K562 (cell line): Measurements from ENCODE around the gene NKX1-2. TPM values are rescaled to one million over a fixed set of nuclear protein-coding genes. Genes with fewer than 3 reads are reported as not detected.

Source experiments
- ATAC-seq: fragments of 200-7000 bp; cut with Tn5 transposase; 3 replicates; pipeline ENCODE4 v1.9.1; 2020; ENCODE audit warnings: moderate library complexity
- BruUV-seq: library from RNA; stranded (reverse); fragments of 400-500 nt; replicated peaks from 2 replicates; lab custom pipeline; 2021; lab: Mats Ljungman, UMichigan
- CTCF ChIA-PET: fragments of 300-600 bp; formaldehyde crosslinking; extraction: SDS; loops from one replicate; lab custom pipeline; 2021; ENCODE audit warnings: low intra/inter-chr PET ratio; lab: Yijun Ruan, JAX
- POLR2A ChIA-PET: fragments of 300-600, 350-650 bp; sonication (Branson Sonifier 250); formaldehyde crosslinking; extraction: SDS; loops from one replicate; lab custom pipeline; 2021; ENCODE audit warnings: antibody characterized with exemption, inconsistent platforms; lab: Yijun Ruan, JAX
- DNase-seq, 4 experiments: peaks; one replicate each; pipeline versions ENCODE4 v3.0.0 to v3.0.0-alpha.2; 2011 to 2018; ENCODE audit warnings: low spot score in 3 of 4, mixed read lengths in 3 of 4; ENCODE audit errors: extremely low read depth in 1 of 4
- FAIRE-seq: peaks from 2 replicates; lab custom pipeline; 2011; peaks lifted over from hg19 to GRCh38; lab: Jason Lieb, UNC
- H2AFZ ChIP-seq: 2 replicates; pipeline ENCODE4 v1.6.0; 2011; ENCODE audit warnings: low read depth, low read length, control low read depth, inconsistent platforms
- H3K27ac ChIP-seq: fragments of 200-600 bp; 3 replicates; pipeline ENCODE4 v1.8.0; 2011; ENCODE audit warnings: low read depth, mild to moderate bottlenecking, control low read depth, inconsistent platforms, low read length, moderate library complexity, mixed read lengths; ENCODE audit errors: extremely low read depth
- H3K27me3 ChIP-seq, 2 experiments: fragments of 300-600 bp in 1 of 2; 2 replicates in 1 of 2; 3 replicates in 1 of 2; pipeline versions ENCODE4 v1.6.0 to v1.8.0; 2011; ENCODE audit warnings: inconsistent platforms in 2 of 2, low read length in 2 of 2, mild to moderate bottlenecking in 1 of 2, mixed read lengths in 1 of 2, moderate library complexity in 1 of 2; ENCODE audit not compliant: control insufficient read depth in 2 of 2, insufficient read depth in 2 of 2
- H3K36me3 ChIP-seq: fragments of 300-600 bp; 3 replicates; pipeline ENCODE4 v1.8.0; 2011; ENCODE audit warnings: mild to moderate bottlenecking, low read length, inconsistent platforms; ENCODE audit not compliant: control insufficient read depth, insufficient read depth
- H3K4me1 ChIP-seq, 2 experiments: fragments of 200-600 bp in 1 of 2; replicated peaks in 1 of 2; 2 replicates in 1 of 2; 3 replicates in 1 of 2; pipeline versions ENCODE4 v1.5.1 to v1.8.0; 2011; ENCODE audit warnings: inconsistent platforms in 2 of 2, low read length in 2 of 2, mild to moderate bottlenecking in 1 of 2, mixed read lengths in 1 of 2, moderate library complexity in 1 of 2; ENCODE audit not compliant: control insufficient read depth in 2 of 2, insufficient read depth in 2 of 2
- H3K4me2 ChIP-seq: 2 replicates; pipeline ENCODE4 v1.6.1; 2011; ENCODE audit warnings: low read length, control low read depth, inconsistent platforms, mixed read lengths; ENCODE audit not compliant: insufficient read depth
- H3K4me3 ChIP-seq: fragments of 200-600 bp; sonication (generic), shearing (Covaris generic); 2 replicates; pipeline ENCODE4 v1.5.1; 2016; ENCODE audit warnings: control low read depth, inconsistent platforms
- H3K79me2 ChIP-seq: fragments of 200-600 bp; 3 replicates; pipeline ENCODE4 v1.8.0; 2011; ENCODE audit warnings: low read length, inconsistent platforms; ENCODE audit not compliant: control insufficient read depth, insufficient read depth
- H3K9ac ChIP-seq, 2 experiments: 2 replicates each; pipeline versions ENCODE4 v1.6.0 to v1.6.1; 2011; ENCODE audit warnings: low read depth in 2 of 2, low read length in 2 of 2, control low read depth in 1 of 2, inconsistent platforms in 1 of 2, mild to moderate bottlenecking in 1 of 2, mixed read lengths in 1 of 2; ENCODE audit not compliant: insufficient read depth in 1 of 2
- H3K9me1 ChIP-seq: one replicate; pipeline ENCODE4 v1.6.0; 2011; ENCODE audit warnings: inconsistent platforms, mild to moderate bottlenecking, low read length, moderate library complexity; ENCODE audit not compliant: control insufficient read depth, insufficient read depth
- H3K9me3 ChIP-seq: replicated peaks from 2 replicates; pipeline ENCODE4 v1.5.1; 2011; ENCODE audit warnings: low read depth, low read length, inconsistent platforms; ENCODE audit not compliant: control insufficient read depth, insufficient read depth
- H4K20me1 ChIP-seq: replicated peaks from 2 replicates; pipeline ENCODE4 v1.6.1; 2011; ENCODE audit warnings: low read length, inconsistent platforms, mixed read lengths; ENCODE audit not compliant: control insufficient read depth, insufficient read depth
- ASH1L ChIP-seq: fragments of 450-650 bp; IDR thresholded peaks from 2 replicates; pipeline ENCODE4 v1.6.1; 2018; ENCODE audit warnings: borderline replicate concordance, mild to moderate bottlenecking, low read depth; ENCODE audit not compliant: partially characterized antibody
- BMI1 ChIP-seq: fragments of 150-350 bp; IDR thresholded peaks from 2 replicates; pipeline ENCODE4 v1.6.1; 2014; ENCODE audit warnings: low read length
- CHD1 ChIP-seq: fragments of 200-600 bp; sonication (generic); IDR thresholded peaks from one replicate; pipeline ENCODE4 v1.6.1; 2012; ENCODE audit warnings: mild to moderate bottlenecking, moderate library complexity, low read length, inconsistent platforms
- DMBX1 ChIP-seq: fragments of 250-450 bp; sonication (Bioruptor Pico); IDR thresholded peaks from 2 replicates; pipeline ENCODE4 v1.8.0; 2022; ENCODE audit warnings: inconsistent platforms, mild to moderate bottlenecking, moderate library complexity, borderline replicate concordance
- NBN ChIP-seq: fragments of 450-650 bp; IDR thresholded peaks from 2 replicates; pipeline ENCODE4 v1.6.1; 2016; ENCODE audit warnings: low read depth, mild to moderate bottlenecking
- NCOR1 ChIP-seq: fragments of 450-650 bp; IDR thresholded peaks from 2 replicates; pipeline ENCODE4 v1.6.1; 2016; ENCODE audit warnings: mild to moderate bottlenecking, moderate library complexity
- NR4A1 ChIP-seq, 2 experiments: fragments of 250-450 bp in 1 of 2; fragments of 450-650 bp in 1 of 2; sonication (Bioruptor Pico) in 1 of 2; IDR thresholded peaks; 2 replicates each; pipeline versions ENCODE4 v1.4.0 to v1.6.1; 2016 to 2020; ENCODE audit warnings: mild to moderate bottlenecking in 2 of 2, missing compliant biosample characterization in 1 of 2, missing genetic modification characterization in 1 of 2, moderate library complexity in 1 of 2
- PRDM10 ChIP-seq: fragments of 450-650 bp; IDR thresholded peaks from 2 replicates; pipeline ENCODE4 v1.6.1; 2018; ENCODE audit not compliant: partially characterized antibody
- PTBP1 ChIP-seq: fragments of 200-400 bp; formaldehyde crosslinking; IDR thresholded peaks from 2 replicates; pipeline ENCODE4 v1.6.1; 2017; ENCODE audit warnings: low read depth, low read length
- RBM14 ChIP-seq: fragments of 200-400 bp; formaldehyde crosslinking; IDR thresholded peaks from 2 replicates; pipeline ENCODE4 v1.6.1; 2018; ENCODE audit warnings: low read depth, mild to moderate bottlenecking, low read length, moderate library complexity, borderline replicate concordance; ENCODE audit not compliant: insufficient read depth
- SIN3B ChIP-seq: fragments of 450-650 bp; IDR thresholded peaks from 2 replicates; pipeline ENCODE4 v1.6.1; 2017; ENCODE audit warnings: low read depth, mild to moderate bottlenecking, moderate library complexity
- TOE1 ChIP-seq, 2 experiments: fragments of 450-650 bp in 1 of 2; sonication (generic) in 1 of 2; formaldehyde crosslinking in 1 of 2; IDR thresholded peaks; 2 replicates each; pipeline versions ENCODE4 v1.7.1 to v1.8.0; 2016 to 2022; ENCODE audit warnings: borderline replicate concordance in 2 of 2, mild to moderate bottlenecking in 2 of 2, antibody characterized with exemption in 1 of 2, inconsistent platforms in 1 of 2, low read depth in 1 of 2, missing genetic modification reagents in 1 of 2, moderate library complexity in 1 of 2
- WGBS: fragments of 100-300 bp; shearing (Covaris generic); methylation state at CpG from one replicate; pipeline ENCODE4 v1.1.6; 2016; ENCODE audit warnings: low coverage, mixed read lengths; ENCODE audit not compliant: insufficient coverage; ENCODE audit errors: missing lambda C conversion rate; 5-methylcytosine and 5-hydroxymethylcytosine counted together
- in situ Hi-C: fragments of 300-500 bp; cut with MboI; formaldehyde crosslinking; loops from 4 replicates; pipeline ENCODE4 v1.15.0; 2018; ENCODE audit warnings: inconsistent platforms, mixed read lengths
- intact Hi-C: fragments of 100-400 bp; cut with micrococcal nuclease; formaldehyde crosslinking; loops from 2 replicates; pipeline ENCODE4 v1.14.2; 2022
- polyA plus RNA-seq, 8 experiments: library from polyadenylated mRNA; depleted of rRNA in 4 of 8; stranded (reverse) in 5 of 8; unstranded in 3 of 8; fragments of >200 nt; fragmentation: Nextera tagmentation in 2 of 8; fragmentation: Illumina TruSeq in 1 of 8; extraction: Ambion mirVana in 2 of 8; extraction: Trizol in 1 of 8; gene quantifications; 2 replicates each; pipeline versions ENCODE4 v1.2.1 to v1.2.3, GENCODE V29; 2011 to 2014; ENCODE audit warnings: inconsistent platforms in 1 of 8, missing spikeins in 1 of 8
- total RNA-seq, 7 experiments: library from RNA; depleted of rRNA in 6 of 7; stranded (reverse); fragments of >200 nt in 6 of 7; fragmentation: Illumina TruSeq in 2 of 7; extraction: Trizol in 2 of 7; gene quantifications; 2 replicates each; pipeline versions ENCODE4 v1.2.1 to v1.2.3, GENCODE V29; 2011 to 2021; ENCODE audit warnings: low replicate concordance in 1 of 7

The NKX1-2 gene
- total and polyA plus RNA-seq, 9 of the 15 experiments (the other 6 are each of a cell fraction or from before 2014, with no cell fraction given) = not detected

- Histone ChIP-seq H3K9me1 (no peaks in the 10 kb centered on the region), H3K27ac (no peak overlapping the region), H3K9me3 (no peaks in the 10 kb centered on the region), H3K79me2 (peaks cover 5% of the 10 kb centered on the region; the same call in 1 of the 3 replicates), H3K4me2 (no peak overlapping the region), H3K36me3 (no peaks in the 10 kb centered on the region), H3K4me3 (no peak overlapping the region), H3K27me3 (no peaks in the 10 kb centered on the region), H3K4me1 (peaks cover 10 to 16% of the 10 kb centered on the region in 2 experiments; a peak in 4 of 5 replicates), H3K9ac (no peak overlapping the region), H2AFZ (no peak overlapping the region), H4K20me1 (no peaks in the 10 kb centered on the region)
- ChIA-PET CTCF (no interaction called here), POLR2A (interaction anchor here (0.7 kb wide), 2 partner anchors 386 to 710 kb away, joined by 3 to 5 read pairs; no protein-coding TSS in a partner anchor)
- DNase-seq (no peak), ATAC-seq (no peak), FAIRE-seq (no peak)
- intact Hi-C loops = no loop called here
- in situ Hi-C loops = no loop called here
- no TSS peak for BruUV-seq
- WGBS = 14% methylated on average over 1 of the region's 1 CpG
- no peak for TF ChIP-seq SIN3B
- TF ChIP-seq BMI1 = no peak
- TF ChIP-seq ASH1L = no peak
Observed at GRCh38 chr10:124459395-124459794, 9.6 kb upstream of the NKX1-2 start.

DNA sequence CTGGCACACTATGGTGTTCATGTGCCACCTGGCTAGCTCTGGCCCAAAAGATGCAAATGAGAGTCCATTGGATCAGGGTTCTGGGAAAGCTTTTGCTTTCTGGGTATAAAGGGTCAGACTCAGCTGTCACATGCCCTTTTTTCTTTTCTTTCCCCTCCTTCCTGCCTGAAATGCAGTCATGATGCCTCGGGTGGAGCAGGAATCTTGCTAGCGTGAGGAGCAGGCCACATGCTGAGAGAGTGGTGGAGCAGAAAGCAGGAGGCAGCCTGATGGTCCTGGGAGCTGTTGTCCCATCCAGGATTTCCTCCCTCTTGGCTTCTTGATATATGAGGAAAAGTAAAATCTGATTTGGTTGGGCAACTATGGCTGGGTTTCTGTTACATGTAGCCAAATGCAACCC, 9.1 kb upstream of the NKX1-2 start:
- ATAC-seq (no peak), DNase-seq (no peak), FAIRE-seq (no peak)
- 54% methylated on average over 2 of the region's 2 CpGs for WGBS
- no peaks in the 10 kb centered on the region for H4K20me1 ChIP-seq
- in situ Hi-C loops (no loop called here), intact Hi-C loops (no loop called here)
- no peak overlapping the region for H2AFZ ChIP-seq
- no peak overlapping the region for H3K4me2 ChIP-seq
- H3K4me1 ChIP-seq = peaks cover 10 to 11% of the 10 kb centered on the region in 2 experiments; a peak in 4 of 5 replicates
- H3K9ac ChIP-seq = no peak overlapping the region
- ChIA-PET POLR2A (interaction anchor here (0.7 kb wide), 2 partner anchors 386 to 710 kb away, joined by 3 to 5 read pairs; no protein-coding TSS in a partner anchor), CTCF (no interaction called here)
- no TSS peak for BruUV-seq
- H3K9me1 ChIP-seq = no peaks in the 10 kb centered on the region
- no peaks in the 10 kb centered on the region for H3K27me3 ChIP-seq
- H3K9me3 ChIP-seq = no peaks in the 10 kb centered on the region
- no peak overlapping the region for H3K4me3 ChIP-seq
- H3K36me3 ChIP-seq = no peaks in the 10 kb centered on the region
- peaks cover 5% of the 10 kb centered on the region; the same call in 1 of the 3 replicates for H3K79me2 ChIP-seq
- H3K27ac ChIP-seq = no peak overlapping the region
- TF ChIP-seq PRDM10 (no peak), NCOR1 (no peak), CHD1 (no peak), NR4A1 (CRISPR knock-in tag; IDR thresholded peaks at IDR 0.05) (no peak), NR4A1 (tag; IDR thresholded peaks at IDR 0.05) (no peak), TOE1 (IDR thresholded peaks at IDR 0.05; ENCODE audit: borderline replicate concordance) (no peak), TOE1 (CRISPR knock-in tag; IDR thresholded peaks at IDR 0.05; ENCODE audit: borderline replicate concordance, low read depth) (no peak), NBN (no peak), DMBX1 (no peak), RBM14 (no peak), PTBP1 (no peak)
